H7 (cell line): ENCODE data around the gene NPS. TPM values are rescaled to one million over a fixed set of nuclear protein-coding genes. Genes with fewer than 3 reads are reported as not detected.

Experiments
- total RNA-seq: library from RNA; depleted of rRNA; stranded (reverse); fragments of >200 nt; shearing (Covaris generic); gene quantifications from 2 replicates; pipeline ENCODE4 v1.2.3, GENCODE V29; 2014; rRNA removed

NPS gene
- total RNA-seq, 1 experiment from 2014 or later = not detected

Other genes starting within 250 kb of the NPS start
- 0.35 and 1.2 TPM in 2 replicates for gene FOXI2, start 187.9 kb downstream of the NPS start, total RNA-seq